ENCODE measurements around the gene FIGNL1.

Gene FIGNL1

GRCh38 chr7:50394315-50394714 lies 55.8 kb downstream of the FIGNL1 start:
- no peak for DNase-seq

Data from NCI-H510A treated with DMSO at 0.1 percent for 48 hours (cell line).